ENCODE data around the gene TRIM15.

The TRIM15 gene

GRCh38 chr6:30142665-30143064, 20.7 kb upstream of the TRIM15 start:
- no peak overlapping the region for H3K27ac ChIP-seq (ENCODE audit: low read depth, low read length)
- H3K27me3 ChIP-seq (ENCODE audit: insufficient read depth, low read length, poor library complexity), result no peaks in the 10 kb centered on the region
- WGBS (ENCODE audit: extremely low coverage, insufficient coverage, low lambda C conversion rate), result no CpG with 5 or more reads among the region's 3 CpGs

GRCh38 chr6:30143780-30144179, 19.6 kb upstream of the TRIM15 start:
- H3K79me2 ChIP-seq (ENCODE audit: control insufficient read depth, insufficient read depth, low read length), result no peaks in the 10 kb centered on the region
- no peak overlapping the region for H2BK120ac ChIP-seq (ENCODE audit: low read depth, low read length)
- no peak overlapping the region for H4K5ac ChIP-seq (ENCODE audit: low read length)
- H2AK5ac ChIP-seq (ENCODE audit: low read length), result no peak overlapping the region
- no peak overlapping the region for H2BK15ac ChIP-seq (replicated peaks; ENCODE audit: low read depth)
- H3K9ac ChIP-seq (ENCODE audit: low read length), result no peak overlapping the region
- no peaks in the 10 kb centered on the region for H3K79me1 ChIP-seq (ENCODE audit: low read length)
- WGBS (ENCODE audit: extremely low coverage, insufficient coverage, low lambda C conversion rate), result no CpG with 5 or more reads among the region's 2 CpGs
- no peak overlapping the region for H3K4me2 ChIP-seq (ENCODE audit: low read length)
- no peak overlapping the region for H3K56ac ChIP-seq (ENCODE audit: low read length)
- H3K23ac ChIP-seq (ENCODE audit: low read length), result no peak overlapping the region
- no peak overlapping the region for H2BK5ac ChIP-seq (ENCODE audit: low read length)
- H3K4ac ChIP-seq (ENCODE audit: low read depth, low read length), result no peak overlapping the region
- no peaks in the 10 kb centered on the region for H3K36me3 ChIP-seq (ENCODE audit: control insufficient read depth, insufficient read depth, low read length)
- H3K4me1 ChIP-seq (ENCODE audit: control insufficient read depth, low read depth, low read length), result no peaks in the 10 kb centered on the region
- H3K18ac ChIP-seq (ENCODE audit: low read length), result no peak overlapping the region
- H3K27ac ChIP-seq (ENCODE audit: low read depth, low read length), result no peak overlapping the region
- no peak for DNase-seq
- H3K27me3 ChIP-seq (ENCODE audit: insufficient read depth, low read length, poor library complexity), result no peaks in the 10 kb centered on the region
- H4K8ac ChIP-seq (ENCODE audit: low read depth, low read length), result no peak overlapping the region
- H3K4me3 ChIP-seq (ENCODE audit: low read length), result no peak overlapping the region

More at GRCh38 chr6:30142665-30143064, 20.7 kb upstream of the TRIM15 start:
- Histone ChIP-seq H4K5ac (ENCODE audit: low read length) (no peak overlapping the region), H2BK5ac (ENCODE audit: low read length) (no peak overlapping the region), H3K36me3 (ENCODE audit: control insufficient read depth, insufficient read depth, low read length) (no peaks in the 10 kb centered on the region), H3K4me2 (ENCODE audit: low read length) (no peak overlapping the region), H3K56ac (ENCODE audit: low read length) (no peak overlapping the region), H2BK120ac (ENCODE audit: low read depth, low read length) (no peak overlapping the region), H3K4me1 (ENCODE audit: control insufficient read depth, low read depth, low read length) (no peaks in the 10 kb centered on the region), H3K9ac (ENCODE audit: low read length) (no peak overlapping the region), H3K4ac (ENCODE audit: low read depth, low read length) (no peak overlapping the region), H3K79me1 (ENCODE audit: low read length) (no peaks in the 10 kb centered on the region), H3K23ac (ENCODE audit: low read length) (no peak overlapping the region), H3K79me2 (ENCODE audit: control insufficient read depth, insufficient read depth, low read length) (no peaks in the 10 kb centered on the region), H2AK5ac (ENCODE audit: low read length) (no peak overlapping the region), H3K18ac (ENCODE audit: low read length) (no peak overlapping the region), H4K8ac (ENCODE audit: low read depth, low read length) (no peak overlapping the region), H3K4me3 (ENCODE audit: low read length) (no peak overlapping the region), H2BK15ac (replicated peaks; ENCODE audit: low read depth) (no peak overlapping the region)
- DNase-seq, result no peak

GRCh38 chr6:30144811-30145210, 18.5 kb upstream of the TRIM15 start:
- Histone ChIP-seq H3K27me3 (ENCODE audit: insufficient read depth, low read length, poor library complexity) (no peaks in the 10 kb centered on the region), H4K5ac (ENCODE audit: low read length) (no peak overlapping the region)

GRCh38 chr6:30145818-30146217, 17.5 kb upstream of the TRIM15 start:
- Histone ChIP-seq H3K36me3 (ENCODE audit: control insufficient read depth, insufficient read depth, low read length) (no peaks in the 10 kb centered on the region), H3K27ac (ENCODE audit: low read depth, low read length) (no peak overlapping the region), H3K4ac (ENCODE audit: low read depth, low read length) (no peak overlapping the region), H3K4me2 (ENCODE audit: low read length) (no peak overlapping the region), H2BK15ac (replicated peaks; ENCODE audit: low read depth) (no peak overlapping the region), H2BK5ac (ENCODE audit: low read length) (no peak overlapping the region), H3K18ac (ENCODE audit: low read length) (no peak overlapping the region), H3K23ac (ENCODE audit: low read length) (no peak overlapping the region), H3K56ac (ENCODE audit: low read length) (no peak overlapping the region), H3K79me1 (ENCODE audit: low read length) (no peaks in the 10 kb centered on the region), H3K4me3 (ENCODE audit: low read length) (no peak overlapping the region), H3K4me1 (ENCODE audit: control insufficient read depth, low read depth, low read length) (no peaks in the 10 kb centered on the region), H4K5ac (ENCODE audit: low read length) (no peak overlapping the region), H3K9ac (ENCODE audit: low read length) (no peak overlapping the region), H2AK5ac (ENCODE audit: low read length) (no peak overlapping the region), H4K8ac (ENCODE audit: low read depth, low read length) (no peak overlapping the region), H3K79me2 (ENCODE audit: control insufficient read depth, insufficient read depth, low read length) (no peaks in the 10 kb centered on the region), H2BK120ac (ENCODE audit: low read depth, low read length) (no peak overlapping the region), H3K27me3 (ENCODE audit: insufficient read depth, low read length, poor library complexity) (no peaks in the 10 kb centered on the region)
- WGBS (ENCODE audit: extremely low coverage, insufficient coverage, low lambda C conversion rate), result no CpG with 5 or more reads among the region's 7 CpGs
- no peak for DNase-seq

More at GRCh38 chr6:30144811-30145210, 18.5 kb upstream of the TRIM15 start:
- Histone ChIP-seq H4K8ac (ENCODE audit: low read depth, low read length) (no peak overlapping the region), H3K4me3 (ENCODE audit: low read length) (no peak overlapping the region), H3K27ac (ENCODE audit: low read depth, low read length) (no peak overlapping the region), H3K79me2 (ENCODE audit: control insufficient read depth, insufficient read depth, low read length) (no peaks in the 10 kb centered on the region), H3K23ac (ENCODE audit: low read length) (no peak overlapping the region), H3K9ac (ENCODE audit: low read length) (no peak overlapping the region), H3K79me1 (ENCODE audit: low read length) (no peaks in the 10 kb centered on the region), H2BK120ac (ENCODE audit: low read depth, low read length) (no peak overlapping the region), H3K18ac (ENCODE audit: low read length) (no peak overlapping the region), H2BK15ac (replicated peaks; ENCODE audit: low read depth) (no peak overlapping the region), H2AK5ac (ENCODE audit: low read length) (no peak overlapping the region), H2BK5ac (ENCODE audit: low read length) (no peak overlapping the region), H3K4me2 (ENCODE audit: low read length) (no peak overlapping the region), H3K4me1 (ENCODE audit: control insufficient read depth, low read depth, low read length) (no peaks in the 10 kb centered on the region), H3K56ac (ENCODE audit: low read length) (no peak overlapping the region), H3K36me3 (ENCODE audit: control insufficient read depth, insufficient read depth, low read length) (no peaks in the 10 kb centered on the region), H3K4ac (ENCODE audit: low read depth, low read length) (no peak overlapping the region)
- WGBS (ENCODE audit: extremely low coverage, insufficient coverage, low lambda C conversion rate), result no CpG with 5 or more reads among the region's 6 CpGs
- DNase-seq, result no peak

- no peak overlapping the region for H2BK5ac ChIP-seq (ENCODE audit: low read length)
- H3K4me2 ChIP-seq (ENCODE audit: low read length), result no peak overlapping the region
- no peak for DNase-seq
- H3K18ac ChIP-seq (ENCODE audit: low read length), result no peak overlapping the region
- no peak overlapping the region for H2BK15ac ChIP-seq (replicated peaks; ENCODE audit: low read depth)
- no peaks in the 10 kb centered on the region for H3K27me3 ChIP-seq (ENCODE audit: insufficient read depth, low read length, poor library complexity)
- no peak overlapping the region for H4K5ac ChIP-seq (ENCODE audit: low read length)
- no peaks in the 10 kb centered on the region for H3K4me1 ChIP-seq (ENCODE audit: control insufficient read depth, low read depth, low read length)
- H3K9ac ChIP-seq (ENCODE audit: low read length), result no peak overlapping the region
- H2BK120ac ChIP-seq (ENCODE audit: low read depth, low read length), result no peak overlapping the region
- no peak overlapping the region for H2AK5ac ChIP-seq (ENCODE audit: low read length)
- H3K56ac ChIP-seq (ENCODE audit: low read length), result no peak overlapping the region
- H3K36me3 ChIP-seq (ENCODE audit: control insufficient read depth, insufficient read depth, low read length), result no peaks in the 10 kb centered on the region
- no peak overlapping the region for H3K23ac ChIP-seq (ENCODE audit: low read length)
- no peak overlapping the region for H4K8ac ChIP-seq (ENCODE audit: low read depth, low read length)
- H3K27ac ChIP-seq (ENCODE audit: low read depth, low read length), result no peak overlapping the region
- WGBS (ENCODE audit: extremely low coverage, insufficient coverage, low lambda C conversion rate), result no CpG with 5 or more reads among the region's 3 CpGs
- H3K79me2 ChIP-seq (ENCODE audit: control insufficient read depth, insufficient read depth, low read length), result no peaks in the 10 kb centered on the region
- no peak overlapping the region for H3K4ac ChIP-seq (ENCODE audit: low read depth, low read length)
- no peaks in the 10 kb centered on the region for H3K79me1 ChIP-seq (ENCODE audit: low read length)
- no peak overlapping the region for H3K4me3 ChIP-seq (ENCODE audit: low read length)
Observed at GRCh38 chr6:30147096-30147495, 16.2 kb upstream of the TRIM15 start.

GRCh38 chr6:30149234-30149633, 14.1 kb upstream of the TRIM15 start:
- no peaks in the 10 kb centered on the region for H3K79me2 ChIP-seq (ENCODE audit: control insufficient read depth, insufficient read depth, low read length)
- H4K5ac ChIP-seq (ENCODE audit: low read length), result no peak overlapping the region
- H3K4me3 ChIP-seq (ENCODE audit: low read length), result no peak overlapping the region
- no peak overlapping the region for H3K4me2 ChIP-seq (ENCODE audit: low read length)
- no CpG with 5 or more reads among the region's 3 CpGs for WGBS (ENCODE audit: extremely low coverage, insufficient coverage, low lambda C conversion rate)
- H2AK5ac ChIP-seq (ENCODE audit: low read length), result no peak overlapping the region
- no peak overlapping the region for H3K4ac ChIP-seq (ENCODE audit: low read depth, low read length)
- H3K56ac ChIP-seq (ENCODE audit: low read length), result no peak overlapping the region
- no peaks in the 10 kb centered on the region for H3K4me1 ChIP-seq (ENCODE audit: control insufficient read depth, low read depth, low read length)
- H3K23ac ChIP-seq (ENCODE audit: low read length), result no peak overlapping the region
- no peaks in the 10 kb centered on the region for H3K36me3 ChIP-seq (ENCODE audit: control insufficient read depth, insufficient read depth, low read length)
- H3K18ac ChIP-seq (ENCODE audit: low read length), result no peak overlapping the region
- no peaks in the 10 kb centered on the region for H3K27me3 ChIP-seq (ENCODE audit: insufficient read depth, low read length, poor library complexity)
- no peak overlapping the region for H4K8ac ChIP-seq (ENCODE audit: low read depth, low read length)
- H2BK120ac ChIP-seq (ENCODE audit: low read depth, low read length), result no peak overlapping the region
- no peak overlapping the region for H2BK5ac ChIP-seq (ENCODE audit: low read length)
- H3K79me1 ChIP-seq (ENCODE audit: low read length), result no peaks in the 10 kb centered on the region
- H3K9ac ChIP-seq (ENCODE audit: low read length), result no peak overlapping the region
- no peak overlapping the region for H3K27ac ChIP-seq (ENCODE audit: low read depth, low read length)
- no peak overlapping the region for H2BK15ac ChIP-seq (replicated peaks; ENCODE audit: low read depth)
- DNase-seq, result no peak

Data from mesendoderm (in vitro differentiated cells).